Effector memory CD4-positive, alpha-beta T cell (primary cell): ENCODE measurements around the gene PCSK5.

Experiments
- DNase-seq, 3 donors: peaks; one replicate each; pipeline ENCODE4 v3.0.0-alpha.2; 2020
- H3K27ac ChIP-seq: 2 replicates; pipeline ENCODE4 v1.7.0; 2013; ENCODE audit warnings: mild to moderate bottlenecking, low read length, moderate library complexity; ENCODE audit not compliant: insufficient read depth, poor library complexity, severe bottlenecking
- H3K27me3 ChIP-seq: replicated peaks from 2 replicates; pipeline ENCODE4 v1.7.0; 2013; ENCODE audit warnings: mild to moderate bottlenecking, low read length; ENCODE audit not compliant: insufficient read depth, control insufficient read depth, poor library complexity, severe bottlenecking
- H3K36me3 ChIP-seq: 2 replicates; pipeline ENCODE4 v1.7.0; 2013; ENCODE audit warnings: mild to moderate bottlenecking, low read length, moderate library complexity; ENCODE audit not compliant: control insufficient read depth, insufficient read depth
- H3K4me1 ChIP-seq: 2 replicates; pipeline ENCODE4 v1.7.0; 2013; ENCODE audit warnings: low read length, mild to moderate bottlenecking; ENCODE audit not compliant: control insufficient read depth, insufficient read depth, poor library complexity, severe bottlenecking
- H3K4me3 ChIP-seq: 2 replicates; pipeline ENCODE4 v1.7.0; 2013; ENCODE audit warnings: low read length, low read depth, mild to moderate bottlenecking; ENCODE audit not compliant: insufficient read depth, poor library complexity, severe bottlenecking
- H3K9me3 ChIP-seq: 2 replicates; pipeline ENCODE4 v1.7.0; 2013; ENCODE audit warnings: mild to moderate bottlenecking, low read length, moderate library complexity; ENCODE audit not compliant: control insufficient read depth

PCSK5 gene

DNA sequence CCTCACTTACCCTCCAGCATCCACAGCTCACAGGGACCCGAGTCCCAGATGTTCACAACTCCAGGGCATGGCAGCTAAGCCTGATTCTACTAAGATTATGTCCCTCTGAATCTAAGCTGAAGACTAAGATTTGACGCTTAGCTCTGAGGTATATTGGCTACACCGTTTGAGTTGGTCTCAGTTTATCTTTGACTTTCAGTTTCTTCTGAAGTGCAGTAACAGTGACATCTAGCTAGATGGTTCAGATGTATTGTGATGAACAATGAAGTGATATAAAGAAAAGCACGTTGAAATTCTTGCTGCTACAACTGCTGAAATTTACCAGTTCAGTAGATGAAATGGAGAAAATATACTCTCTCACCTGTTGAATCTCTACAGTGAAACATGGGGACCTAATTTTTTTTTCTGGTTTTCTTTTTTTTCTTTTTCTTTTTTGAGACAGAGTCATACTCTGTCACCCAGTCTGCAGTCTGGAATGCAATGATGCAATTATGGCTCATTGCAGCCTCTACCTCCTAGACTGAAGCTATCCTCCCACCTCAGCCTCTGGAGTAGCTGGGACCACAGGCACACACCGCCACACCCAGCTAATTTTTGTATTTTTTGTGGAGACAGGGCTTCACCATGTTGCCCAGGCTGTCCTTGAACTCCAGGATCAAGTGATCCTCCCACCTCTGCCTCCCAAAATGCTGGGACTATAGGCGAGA lies 488.0 kb downstream of the PCSK5 start:
- H3K27ac ChIP-seq, result no peak overlapping the region
- H3K9me3 ChIP-seq, result no peaks in the 10 kb centered on the region
- no peak for DNase-seq
- no peak overlapping the region for H3K4me3 ChIP-seq
- H3K4me1 ChIP-seq, result no peaks in the 10 kb centered on the region
- no peaks in the 10 kb centered on the region for H3K27me3 ChIP-seq
- no peaks in the 10 kb centered on the region for H3K36me3 ChIP-seq

DNA sequence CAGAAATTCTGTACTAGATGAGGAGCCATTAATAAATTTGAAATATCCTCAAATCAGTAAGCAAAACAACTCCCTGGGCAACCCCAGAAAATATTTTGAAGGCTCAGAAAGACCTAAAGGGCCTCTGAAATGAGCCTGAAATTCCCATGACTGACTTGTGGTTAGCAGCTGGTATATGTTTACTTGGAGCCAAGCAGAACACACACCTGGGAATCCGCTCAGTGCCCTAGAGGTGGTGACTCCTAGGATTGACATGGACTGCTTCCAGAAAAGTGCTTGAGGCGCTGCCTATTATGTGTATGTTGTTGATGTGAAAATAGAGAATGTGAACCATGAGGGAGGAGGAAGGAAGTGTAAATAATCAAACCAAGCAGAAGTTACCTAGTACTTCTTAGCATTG lies 489.0 kb downstream of the PCSK5 start:
- no peaks in the 10 kb centered on the region for H3K9me3 ChIP-seq
- no peaks in the 10 kb centered on the region for H3K4me1 ChIP-seq
- H3K27ac ChIP-seq, result no peak overlapping the region
- no peak for DNase-seq
- H3K4me3 ChIP-seq, result no peak overlapping the region
- no peaks in the 10 kb centered on the region for H3K36me3 ChIP-seq
- H3K27me3 ChIP-seq, result no peaks in the 10 kb centered on the region

DNA sequence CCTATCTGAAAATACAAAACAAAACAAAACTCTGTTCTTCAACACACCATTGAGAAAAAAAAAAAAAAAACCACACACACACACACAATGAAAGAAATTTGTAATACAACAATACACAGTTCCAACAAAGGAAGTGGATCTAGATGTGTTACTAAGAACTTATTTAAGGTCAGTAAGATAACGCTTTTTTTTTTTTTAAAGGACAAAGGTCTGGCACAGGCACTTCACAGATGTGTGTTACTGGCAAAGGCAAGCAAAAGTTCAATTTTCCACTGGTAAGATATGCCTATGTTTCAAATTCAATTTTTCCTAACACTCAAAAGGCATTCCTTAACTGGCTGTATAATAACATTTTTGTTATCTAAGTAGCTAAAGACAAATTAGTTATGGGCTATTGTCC lies 500.2 kb downstream of the PCSK5 start:
- Histone ChIP-seq H3K9me3 (no peaks in the 10 kb centered on the region), H3K36me3 (peaks cover 13% of the 10 kb centered on the region), H3K4me1 (peaks cover 9% of the 10 kb centered on the region), H3K4me3 (no peak overlapping the region), H3K27me3 (no peaks in the 10 kb centered on the region), H3K27ac (no peak overlapping the region)
- DNase-seq, result no peak

DNA sequence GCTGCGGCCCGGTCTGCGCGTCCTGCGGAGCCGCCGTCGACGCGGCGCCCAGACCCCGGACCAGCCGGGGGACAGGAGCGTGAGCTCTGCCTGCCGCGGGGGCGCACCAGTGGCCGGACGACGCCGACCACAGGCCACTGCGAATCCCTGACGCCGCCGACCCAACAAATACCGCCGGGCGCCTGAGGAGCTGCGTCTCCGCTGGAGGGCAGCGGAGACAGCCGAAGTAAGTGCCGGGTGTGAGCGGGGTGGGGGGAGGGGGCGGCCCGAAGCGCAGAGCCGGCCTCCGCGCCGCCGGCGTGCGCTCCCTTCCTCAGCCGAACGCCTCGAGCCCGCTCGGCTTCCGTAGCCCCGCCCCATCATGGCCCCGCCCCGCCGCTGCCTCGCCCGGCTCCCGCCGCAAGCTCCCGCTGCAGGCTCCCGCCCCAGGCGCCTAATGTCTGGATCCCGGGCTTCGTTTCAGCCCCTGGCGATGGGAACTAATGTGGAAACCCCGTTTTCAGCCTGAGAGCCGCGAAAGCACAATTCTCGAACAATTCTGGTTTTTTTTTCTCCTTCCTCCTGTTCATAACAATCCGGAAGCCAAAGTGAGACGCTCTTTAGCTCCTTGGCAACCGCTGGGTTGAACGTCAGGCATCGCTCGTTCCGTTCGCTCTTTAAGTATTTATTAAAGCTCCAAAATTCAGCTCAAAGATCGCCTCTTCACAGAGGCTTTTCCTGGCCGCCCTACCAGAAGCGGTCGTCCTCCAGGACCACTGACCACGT lies 503.9 kb downstream of the PCSK5 start, which contains the start of gene RFK:
Gene RFK (minus strand): TSS at position 232 of the 765 bp plus-strand sequence. CDS start 255 bp downstream, outside the sequence.
- Histone ChIP-seq H3K4me3 (peak within 1 kb of the TSS; percentile 94), H3K27ac (peak within 1 kb of the TSS; percentile 79), H3K27me3 (no peaks in the 10 kb centered on the region), H3K4me1 (peaks cover 9% of the 10 kb centered on the region), H3K36me3 (no peaks in the 10 kb centered on the region), H3K9me3 (no peaks in the 10 kb centered on the region)
- peak; percentile 83 to 86 (median 85) for DNase-seq

DNA sequence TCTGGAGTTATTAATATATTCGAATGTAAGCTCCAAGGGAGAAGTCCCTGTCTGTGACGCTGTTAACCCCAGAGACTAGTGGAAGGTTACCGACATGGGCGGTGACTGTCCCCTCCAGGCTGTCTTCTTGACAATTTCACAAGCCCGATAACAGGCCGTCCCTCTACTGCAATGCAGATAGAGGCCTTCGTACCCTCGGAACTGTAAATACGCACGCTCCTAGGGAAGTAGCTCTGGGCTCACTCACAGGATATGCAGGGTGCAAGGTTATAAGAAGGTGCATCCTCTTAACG lies 504.4 kb downstream of the PCSK5 start:
- peak overlapping the region; percentile 94 for H3K4me3 ChIP-seq
- H3K36me3 ChIP-seq, result no peaks in the 10 kb centered on the region
- peaks cover 9% of the 10 kb centered on the region for H3K4me1 ChIP-seq
- no peaks in the 10 kb centered on the region for H3K27me3 ChIP-seq
- peak; percentile 18 to 57 (median 42) for DNase-seq
- H3K9me3 ChIP-seq, result no peaks in the 10 kb centered on the region
- H3K27ac ChIP-seq, result peak overlapping the region; percentile 79

DNA sequence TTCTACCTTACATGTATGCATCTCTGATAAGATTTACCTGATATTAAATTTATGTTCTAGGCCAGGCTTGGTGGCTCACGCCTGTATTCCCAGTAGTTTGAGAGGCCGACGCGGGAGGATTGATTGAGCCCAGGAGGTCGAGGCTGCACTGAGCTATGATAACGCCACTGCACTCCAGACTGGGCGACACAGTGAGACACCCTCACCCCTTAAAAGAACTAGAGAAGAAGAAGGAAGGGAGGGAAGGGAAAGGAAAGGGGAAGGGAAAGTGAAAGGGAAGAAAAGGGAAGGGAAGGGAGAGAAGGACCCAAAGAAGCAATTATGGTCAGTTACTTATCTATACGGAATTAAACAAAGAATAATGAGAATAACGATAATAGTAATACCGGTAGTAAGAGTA lies 504.9 kb downstream of the PCSK5 start:
- Histone ChIP-seq H3K9me3 (no peaks in the 10 kb centered on the region), H3K4me1 (peaks cover 9% of the 10 kb centered on the region), H3K4me3 (peak overlapping the region; percentile 94), H3K27me3 (no peaks in the 10 kb centered on the region), H3K27ac (peak overlapping the region; percentile 79), H3K36me3 (no peaks in the 10 kb centered on the region)
- no peak for DNase-seq

DNA sequence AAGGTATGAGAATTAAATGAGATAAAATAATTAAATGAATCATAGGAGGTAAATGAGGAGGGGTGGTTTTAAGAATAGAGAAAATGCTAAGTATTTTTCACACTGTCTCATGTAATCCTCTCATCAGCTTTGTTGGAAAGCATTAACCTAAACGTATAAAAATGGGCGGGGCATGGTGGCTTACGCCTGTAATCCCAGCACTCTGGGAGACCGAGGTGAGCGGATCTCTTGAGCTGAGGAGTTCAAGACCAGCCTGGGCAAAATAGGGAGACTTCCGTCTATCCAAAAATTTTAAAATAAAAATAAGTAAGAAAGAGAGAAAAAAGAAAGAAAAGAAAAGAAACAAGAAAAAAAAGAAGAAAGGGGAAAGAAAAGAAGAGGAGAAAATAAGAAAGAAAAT lies 505.7 kb downstream of the PCSK5 start:
- Histone ChIP-seq H3K4me3 (no peak overlapping the region), H3K27me3 (no peaks in the 10 kb centered on the region), H3K27ac (no peak overlapping the region), H3K4me1 (peaks cover 9% of the 10 kb centered on the region), H3K36me3 (no peaks in the 10 kb centered on the region), H3K9me3 (no peaks in the 10 kb centered on the region)
- DNase-seq, result no peak

DNA sequence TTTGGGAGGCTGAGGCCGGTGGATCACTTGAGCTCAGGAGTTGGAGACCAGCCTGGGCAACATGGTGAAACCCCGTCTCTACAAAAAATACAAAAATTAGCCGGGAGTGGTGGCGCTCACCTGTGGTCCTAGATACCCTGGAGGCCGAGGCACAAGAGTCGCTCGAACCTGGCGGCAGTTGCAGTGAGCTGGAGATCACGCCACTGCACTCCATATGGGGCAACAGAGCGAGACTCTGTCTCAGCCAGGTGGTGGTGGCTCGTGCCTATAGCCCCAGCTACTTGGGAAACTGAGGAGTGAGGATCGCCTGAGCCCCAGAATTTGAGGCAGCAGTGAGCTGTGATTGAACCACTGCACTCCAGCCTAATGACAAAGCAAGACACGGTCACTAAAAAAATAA lies 506.1 kb downstream of the PCSK5 start:
- H3K9me3 ChIP-seq, result no peaks in the 10 kb centered on the region
- no peak overlapping the region for H3K27ac ChIP-seq
- H3K36me3 ChIP-seq, result no peaks in the 10 kb centered on the region
- H3K4me1 ChIP-seq, result peaks cover 9% of the 10 kb centered on the region
- no peak overlapping the region for H3K4me3 ChIP-seq
- DNase-seq, result no peak
- H3K27me3 ChIP-seq, result no peaks in the 10 kb centered on the region

DNA sequence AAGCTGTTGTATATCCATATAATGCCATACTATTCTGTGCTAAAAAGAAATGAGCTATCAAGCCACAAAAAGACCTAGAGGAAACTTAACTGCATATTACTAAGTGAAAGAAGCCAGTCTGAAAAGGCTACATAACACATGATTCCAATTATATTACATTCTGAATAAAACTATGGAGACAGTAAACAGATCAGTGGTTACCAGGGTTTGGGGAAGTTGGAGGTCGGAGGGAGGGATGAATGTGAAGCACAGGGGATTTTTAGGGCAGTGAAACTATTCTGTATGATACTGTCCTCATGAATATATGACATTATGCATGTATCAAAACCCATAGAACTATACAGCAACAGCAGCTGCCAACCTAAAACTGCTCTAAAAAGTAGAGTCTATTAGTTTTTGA lies 509.4 kb downstream of the PCSK5 start:
- Histone ChIP-seq H3K4me1 (peaks cover 6% of the 10 kb centered on the region), H3K9me3 (no peaks in the 10 kb centered on the region), H3K27ac (no peak overlapping the region), H3K4me3 (no peak overlapping the region), H3K27me3 (no peaks in the 10 kb centered on the region), H3K36me3 (no peaks in the 10 kb centered on the region)
- DNase-seq, result no peak

DNA sequence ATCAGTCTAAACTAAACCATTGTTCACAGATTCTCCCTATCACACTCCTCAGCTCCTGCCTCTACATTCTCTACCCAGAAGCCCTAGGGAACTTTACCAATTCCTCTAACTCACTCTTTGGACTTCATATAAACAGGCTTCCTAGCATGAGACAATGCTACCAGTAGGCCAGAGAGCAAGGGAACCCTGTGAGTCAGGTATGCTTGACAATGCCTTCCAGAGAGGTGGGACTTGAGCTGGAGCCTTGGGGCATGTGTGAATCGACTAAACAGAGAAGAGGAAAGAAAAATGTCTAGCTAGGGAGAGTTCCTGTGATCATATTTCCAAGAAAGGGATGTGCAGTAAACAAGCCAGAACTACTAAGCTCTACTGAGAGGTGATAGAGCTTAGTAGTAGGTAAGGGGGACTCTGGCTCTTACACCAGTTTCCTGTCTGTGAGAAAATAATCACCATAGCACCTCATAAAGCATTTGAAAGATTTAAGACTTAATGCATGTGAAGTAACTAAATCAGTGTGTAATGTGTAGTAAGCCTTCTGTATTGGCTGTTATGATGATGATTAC lies 510.1 kb downstream of the PCSK5 start:
- no peak overlapping the region for H3K27ac ChIP-seq
- H3K36me3 ChIP-seq, result no peaks in the 10 kb centered on the region
- H3K4me1 ChIP-seq, result peaks cover 6% of the 10 kb centered on the region
- DNase-seq, result no peak
- no peak overlapping the region for H3K4me3 ChIP-seq
- H3K27me3 ChIP-seq, result no peaks in the 10 kb centered on the region
- H3K9me3 ChIP-seq, result no peaks in the 10 kb centered on the region
